Right renal cortex interstitium (tissue), 3 donors: Measurements from ENCODE around the gene NAV1. TPM values are rescaled to one million over a fixed set of nuclear protein-coding genes. Genes with fewer than 3 reads are reported as not detected.
"Not testable (repeated sequence)": the region's sequence is repeated elsewhere in the genome, so short reads cannot be mapped to it uniquely, and the experiment has no call there.

ENCODE experiments used
- DNase-seq, 3 donors: peaks; one replicate each; pipeline ENCODE4 v3.0.0-alpha.2; 2013; ENCODE audit warnings: low read depth in 3 of 3, low spot score in 2 of 3
- polyA plus RNA-seq, 3 donors: library from polyadenylated mRNA; unstranded; fragments of 120-200 nt; gene quantifications; one replicate each; pipeline ENCODE4 v1.2.1, GENCODE V29; 2013; ENCODE audit not compliant: insufficient read length in 3 of 3

Gene NAV1
- polyA plus RNA-seq: 10 to 100 TPM; 17.5 to 19.2 (median 18.3) TPM

GRCh38 chr1:201538612-201539551, at the start of gene NAV1:
Gene NAV1 (plus strand): TSS chr1:201539127. CDS start chr1:201622885, 83,758 bp downstream.
- DNase-seq: no peak

GRCh38 chr1:201489643-201490261, 49.2 kb upstream of the NAV1 start:
- no peak for DNase-seq

- no peak for DNase-seq
Measured at GRCh38 chr1:201490708-201491131, 48.2 kb upstream of the NAV1 start.

- no peak for DNase-seq
Measured at GRCh38 chr1:201491896-201492511, 46.9 kb upstream of the NAV1 start.

GRCh38 chr1:201493026-201493656, 45.8 kb upstream of the NAV1 start:
- DNase-seq: not testable (repeated sequence)

- no peak for DNase-seq
Measured at GRCh38 chr1:201493757-201494617, 44.9 kb upstream of the NAV1 start.

- no peak for DNase-seq
Measured at GRCh38 chr1:201495551-201496295, 43.2 kb upstream of the NAV1 start.

GRCh38 chr1:201496296-201496690, 42.6 kb upstream of the NAV1 start:
- DNase-seq: no peak

- no peak for DNase-seq
Measured at GRCh38 chr1:201497935-201498509, 40.9 kb upstream of the NAV1 start.

GRCh38 chr1:201498621-201499020, 40.3 kb upstream of the NAV1 start:
- no peak for DNase-seq

GRCh38 chr1:201499191-201499590, 39.7 kb upstream of the NAV1 start:
- no peak for DNase-seq

GRCh38 chr1:201499795-201500669, 38.9 kb upstream of the NAV1 start:
- no peak for DNase-seq

GRCh38 chr1:201500670-201501120, 38.2 kb upstream of the NAV1 start:
- no peak for DNase-seq

GRCh38 chr1:201501144-201501543, 37.8 kb upstream of the NAV1 start:
- DNase-seq: no peak

GRCh38 chr1:201501812-201502510, 37.0 kb upstream of the NAV1 start:
- no peak for DNase-seq

- DNase-seq: no peak
Measured at GRCh38 chr1:201502511-201502857, 36.4 kb upstream of the NAV1 start.
